Measurements from ENCODE around the gene NUDC. TPM values are rescaled to one million over a fixed set of nuclear protein-coding genes. Genes with fewer than 3 reads are reported as not detected.
"Not testable (repeated sequence)": the region's sequence is repeated elsewhere in the genome, so short reads cannot be mapped to it uniquely, and the experiment has no call there.

NUDC gene
- total RNA-seq, 1 donor from 2014 or later = 73.3 TPM

GRCh38 chr1:26976621-26977510 lies 55.3 kb downstream of the NUDC start:
- DNase-seq (no peak), ATAC-seq (no peak)
- intact Hi-C loops (cut with micrococcal nuclease) = no loop called here

DNA sequence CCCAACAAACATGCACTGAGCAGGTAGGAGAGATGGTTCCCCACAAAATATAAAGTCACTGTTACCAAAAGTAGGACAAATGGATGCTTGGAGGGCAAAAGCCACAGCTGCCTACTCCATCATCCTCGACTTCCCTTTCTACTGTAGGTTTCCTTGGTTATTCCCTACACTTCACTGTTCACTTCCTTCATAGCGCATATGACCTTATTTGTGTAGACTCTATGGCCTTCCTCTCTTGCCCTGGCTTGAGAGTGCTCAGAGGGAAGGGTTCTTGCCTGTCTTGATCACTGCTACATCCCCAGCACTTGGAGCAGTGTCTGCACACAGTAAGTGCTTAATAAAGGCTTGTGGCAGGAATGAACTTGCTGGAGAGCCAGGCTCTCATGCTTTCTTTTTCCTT lies 57.4 kb downstream of the NUDC start:
- ATAC-seq (no peak), DNase-seq (no peak)
- intact Hi-C loops (cut with micrococcal nuclease) = no loop called here

- no peak for DNase-seq
- intact Hi-C loops (cut with micrococcal nuclease) = no loop called here
- no peak for ATAC-seq
Observed at GRCh38 chr1:26981146-26981846, 59.8 kb downstream of the NUDC start.

DNA sequence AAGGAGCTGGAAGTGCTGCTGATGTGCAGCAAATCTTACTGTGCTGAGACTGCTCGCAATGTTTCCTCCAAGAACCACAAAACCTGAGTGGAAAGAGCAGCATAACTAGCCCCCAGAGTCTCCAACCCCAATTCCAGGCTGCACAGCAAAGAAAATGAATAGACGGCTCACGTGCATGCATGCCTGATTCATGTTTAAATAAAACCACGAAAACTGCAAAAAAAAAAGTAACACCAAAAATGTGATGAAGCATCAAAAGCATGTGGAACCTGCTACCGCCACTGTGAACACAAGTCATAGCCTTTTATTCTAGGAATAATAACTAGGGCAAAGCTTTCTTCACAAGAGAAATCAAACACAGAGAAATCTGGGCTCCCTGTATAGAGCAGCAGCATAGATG lies 62.3 kb downstream of the NUDC start:
- ATAC-seq (no peak), DNase-seq (no peak)
- intact Hi-C loops (cut with micrococcal nuclease) = no loop called here

DNA sequence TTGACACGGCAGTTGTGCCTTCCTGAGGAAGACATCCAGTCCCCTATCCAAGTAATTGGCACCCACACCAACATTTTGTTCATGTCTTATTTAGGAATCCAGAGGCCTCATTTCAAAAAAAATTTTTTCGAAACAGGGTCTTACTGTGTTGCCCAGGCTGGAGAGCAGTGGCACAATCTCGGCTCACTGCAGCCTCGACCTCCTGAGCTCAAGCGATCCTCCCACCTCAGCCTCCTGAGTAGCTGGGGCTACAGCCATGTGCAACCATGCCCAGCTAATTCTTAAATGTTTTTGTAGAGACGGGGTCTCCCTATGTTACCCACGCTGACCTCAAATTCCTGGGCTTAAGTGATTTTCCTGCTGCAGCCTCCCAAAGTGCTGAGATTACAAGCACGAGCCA lies 62.7 kb downstream of the NUDC start:
- no peak for DNase-seq

DNA sequence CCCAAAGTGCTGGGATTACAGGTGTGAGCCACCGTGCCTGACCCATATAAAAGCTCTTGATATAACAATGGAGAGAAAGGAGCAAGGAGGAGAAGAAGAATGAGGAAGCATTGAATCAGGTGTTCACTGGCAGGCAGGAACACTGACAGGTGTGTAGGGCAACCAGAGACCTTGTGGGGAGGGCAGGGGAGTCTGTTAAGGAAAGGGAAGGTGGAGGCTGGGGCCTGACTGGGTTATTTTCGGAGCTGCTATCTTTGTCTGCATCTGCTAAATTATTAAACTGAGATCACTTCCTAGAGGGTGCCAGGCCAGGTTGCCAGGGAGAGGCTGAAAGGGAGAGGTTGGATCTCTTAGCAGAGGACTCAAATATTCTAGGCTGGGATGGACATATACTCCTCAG lies 65.1 kb downstream of the NUDC start:
- intact Hi-C loops (cut with micrococcal nuclease) = no loop called here
- ATAC-seq (no peak), DNase-seq (no peak)

More for the DNA sequence above, 62.7 kb downstream of the NUDC start:
- intact Hi-C loops (cut with micrococcal nuclease) = no loop called here
- no peak for ATAC-seq

GRCh38 chr1:26989403-26990109 lies 68.0 kb downstream of the NUDC start:
- intact Hi-C loops (cut with micrococcal nuclease); DNase-seq; ATAC-seq: not testable (repeated sequence)

GRCh38 chr1:26991310-26992116 lies 70.0 kb downstream of the NUDC start:
- intact Hi-C loops (cut with micrococcal nuclease) = no loop called here
- DNase-seq = no peak
- no peak for ATAC-seq

GRCh38 chr1:26993237-26994019 lies 71.9 kb downstream of the NUDC start, which contains the start of gene TRNP1:
Gene TRNP1, plus strand, starts transcription at chr1:26993692. Its CDS starts 95 bp downstream, at chr1:26993787.
- intact Hi-C loops (cut with micrococcal nuclease) = no loop called here
- DNase-seq (peak; percentile 88), ATAC-seq (peak; percentile 75)

DNA sequence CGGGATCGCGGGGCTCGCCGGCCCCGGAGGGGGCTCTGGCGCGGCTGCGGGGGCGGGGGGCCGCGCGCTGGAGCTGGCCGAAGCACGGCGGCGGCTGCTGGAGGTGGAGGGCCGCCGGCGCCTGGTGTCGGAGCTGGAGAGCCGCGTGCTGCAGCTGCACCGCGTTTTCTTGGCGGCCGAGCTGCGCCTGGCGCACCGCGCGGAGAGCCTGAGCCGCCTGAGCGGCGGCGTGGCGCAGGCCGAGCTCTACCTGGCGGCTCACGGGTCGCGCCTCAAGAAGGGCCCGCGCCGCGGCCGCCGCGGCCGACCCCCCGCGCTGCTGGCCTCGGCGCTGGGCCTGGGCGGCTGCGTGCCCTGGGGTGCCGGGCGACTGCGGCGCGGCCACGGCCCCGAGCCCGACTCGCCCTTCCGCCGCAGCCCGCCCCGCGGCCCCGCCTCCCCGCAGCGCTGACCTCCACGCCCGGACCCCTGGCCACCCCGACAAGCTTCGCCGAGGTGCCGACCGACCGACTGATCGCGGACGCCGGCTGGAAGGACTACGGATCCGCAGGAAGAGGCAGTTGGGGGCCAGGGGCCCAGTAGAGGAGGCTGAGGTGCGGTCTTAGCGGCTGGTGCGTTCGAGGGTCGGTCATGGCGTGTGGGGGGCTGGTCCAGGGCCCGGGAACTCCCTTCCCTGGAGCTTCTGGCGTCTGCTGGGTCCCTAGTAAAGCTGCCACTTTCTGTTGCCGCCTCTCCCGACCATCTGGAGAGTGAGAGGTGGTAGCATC lies 72.7 kb downstream of the NUDC start:
- peak; percentile 4 for ATAC-seq
- intact Hi-C loops (cut with micrococcal nuclease) = no loop called here
- peak; percentile 57 for DNase-seq

DNA sequence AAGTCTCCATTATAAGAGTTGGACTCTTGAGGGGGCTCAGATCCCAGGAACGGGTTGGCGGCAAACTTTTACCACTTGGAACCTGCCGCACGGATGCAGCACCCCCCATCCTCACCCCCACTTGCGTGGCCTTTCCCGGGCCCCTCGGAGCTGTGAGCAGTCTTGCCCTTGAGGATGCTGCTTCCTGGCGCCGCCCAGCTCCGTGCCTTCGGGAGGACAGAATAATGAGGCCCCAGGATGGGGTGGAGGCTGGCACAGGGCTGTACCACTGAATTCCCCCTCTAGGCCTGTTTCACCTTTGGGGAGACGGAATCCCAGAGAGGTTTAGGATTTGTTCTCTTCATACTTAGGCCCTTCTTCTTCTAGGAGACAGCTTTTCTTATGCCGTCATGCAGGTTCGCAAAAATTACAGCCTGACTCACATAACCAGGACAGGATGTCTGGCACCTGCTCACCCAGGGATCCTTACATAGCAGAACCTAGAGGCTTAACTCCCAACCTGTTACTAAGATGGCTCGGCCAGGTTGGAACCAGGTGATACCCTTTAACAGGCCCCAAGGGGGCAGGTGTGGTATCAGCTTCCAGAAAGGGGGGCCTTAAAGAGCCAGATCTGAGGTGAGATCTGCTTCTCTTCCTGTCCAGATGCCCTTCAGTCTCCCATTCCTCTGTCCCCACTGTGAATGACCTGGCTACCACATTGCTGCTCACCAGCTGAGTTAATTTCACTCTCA lies 73.4 kb downstream of the NUDC start:
- DNase-seq (no peak), ATAC-seq (no peak)
- intact Hi-C loops (cut with micrococcal nuclease) = loop anchor here (5.0 kb wide), 1 partner anchor 102 kb away; no protein-coding TSS in a partner anchor

GRCh38 chr1:26996024-26996423 lies 74.5 kb downstream of the NUDC start:
- ATAC-seq (no peak), DNase-seq (no peak)
- intact Hi-C loops (cut with micrococcal nuclease) = loop anchor here (5.0 kb wide), 1 partner anchor 101 kb away; no protein-coding TSS in a partner anchor

Other genes starting within 250 kb of the NUDC start
- 31.4 TPM for gene ARID1A, start 225.7 kb upstream of the NUDC start, total RNA-seq
- gene PIGV, start 133.8 kb upstream of the NUDC start, total RNA-seq = 4.5 TPM
- gene ZDHHC18, start 95.1 kb upstream of the NUDC start, total RNA-seq = 18.1 TPM
- gene SFN, start 58.6 kb upstream of the NUDC start, total RNA-seq = not detected
- gene GPN2, start 31.5 kb upstream of the NUDC start, total RNA-seq = 16.4 TPM
- 10.2 TPM for gene GPATCH3, start 21.3 kb upstream of the NUDC start, total RNA-seq
- 5.3 TPM for gene NR0B2, start 7.8 kb upstream of the NUDC start, total RNA-seq
- 0.37 TPM for gene KDF1, start 38.7 kb downstream of the NUDC start, total RNA-seq
- gene TRNP1, start 71.9 kb downstream of the NUDC start, total RNA-seq = 27.4 TPM
- gene TENT5B, start 91.1 kb downstream of the NUDC start, total RNA-seq = 49.6 TPM
- 23.1 TPM for gene SLC9A1, start 233.4 kb downstream of the NUDC start, total RNA-seq

All from left ventricle myocardium superior (tissue), 1 donor.